ENCODE measurements around the gene SLC22A14.

SLC22A14 gene

GRCh38 chr3:38251197-38251596 is 30.9 kb upstream of the SLC22A14 start:
- Histone ChIP-seq H3K27ac (no peak overlapping the region), H3K36me3 (ENCODE audit: insufficient read depth, low read length) (peaks cover 17% of the 10 kb centered on the region; the same call in 1 of the 2 replicates), H3K4me3 (no peak overlapping the region), H3K9me3 (ENCODE audit: low read depth, low read length) (no peaks in the 10 kb centered on the region), H3K9ac (ENCODE audit: insufficient read length) (no peak overlapping the region)
- TF ChIP-seq EZH2 (IDR thresholded peaks at IDR 0.05) (no peak), FOXP2 (optimal IDR thresholded peaks at IDR 0.05; ENCODE audit: control extremely low read depth, extremely low read length, insufficient read depth) (no peak), POLR2AphosphoS5 (IDR thresholded peaks at IDR 0.05; ENCODE audit: borderline replicate concordance, low read depth, low read length) (no peak)
- no peak for DNase-seq (ENCODE audit: low read depth, low spot score)

- Histone ChIP-seq H3K9me3 (ENCODE audit: low read depth, low read length) (no peaks in the 10 kb centered on the region), H3K4me3 (no peak overlapping the region), H3K36me3 (ENCODE audit: insufficient read depth, low read length) (peaks cover 15% of the 10 kb centered on the region; the same call in 1 of the 2 replicates), H3K9ac (ENCODE audit: insufficient read length) (no peak overlapping the region), H3K27ac (no peak overlapping the region)
- TF ChIP-seq FOXP2 (optimal IDR thresholded peaks at IDR 0.05; ENCODE audit: control extremely low read depth, extremely low read length, insufficient read depth) (no peak), POLR2AphosphoS5 (IDR thresholded peaks at IDR 0.05; ENCODE audit: borderline replicate concordance, low read depth, low read length) (no peak), EZH2 (IDR thresholded peaks at IDR 0.05) (no peak)
- DNase-seq (ENCODE audit: low read depth, low spot score): no peak
These were observed 28.4 kb upstream of the SLC22A14 start for GRCh38 chr3:38253704-38254103.

- no peak for DNase-seq (ENCODE audit: low read depth, low spot score)
- Histone ChIP-seq H3K9me3 (ENCODE audit: low read depth, low read length) (no peaks in the 10 kb centered on the region), H3K4me3 (no peak overlapping the region), H3K27ac (no peak overlapping the region), H3K9ac (ENCODE audit: insufficient read length) (no peak overlapping the region), H3K36me3 (ENCODE audit: insufficient read depth, low read length) (peaks cover 15% of the 10 kb centered on the region; the same call in 1 of the 2 replicates)
- TF ChIP-seq POLR2AphosphoS5 (IDR thresholded peaks at IDR 0.05; ENCODE audit: borderline replicate concordance, low read depth, low read length): no peak
These were observed 27.2 kb upstream of the SLC22A14 start for GRCh38 chr3:38254872-38255271.

GRCh38 chr3:38255627-38256026 is 26.5 kb upstream of the SLC22A14 start:
- no peak for TF ChIP-seq POLR2AphosphoS5 (IDR thresholded peaks at IDR 0.05; ENCODE audit: borderline replicate concordance, low read depth, low read length)
- H3K9ac ChIP-seq (ENCODE audit: insufficient read length): no peak overlapping the region
- H3K36me3 ChIP-seq (ENCODE audit: insufficient read depth, low read length): peaks cover 15% of the 10 kb centered on the region; the same call in 1 of the 2 replicates
- no peaks in the 10 kb centered on the region for H3K9me3 ChIP-seq (ENCODE audit: low read depth, low read length)
- no peak overlapping the region for H3K27ac ChIP-seq
- H3K4me3 ChIP-seq: no peak overlapping the region
- no peak for DNase-seq (ENCODE audit: low read depth, low spot score)

GRCh38 chr3:38257583-38257982 is 24.5 kb upstream of the SLC22A14 start:
- Histone ChIP-seq H3K9ac (ENCODE audit: insufficient read length) (no peak overlapping the region), H3K36me3 (ENCODE audit: insufficient read depth, low read length) (peaks cover 5% of the 10 kb centered on the region; the same call in 1 of the 2 replicates), H3K9me3 (ENCODE audit: low read depth, low read length) (no peaks in the 10 kb centered on the region), H3K4me3 (no peak overlapping the region), H3K27ac (no peak overlapping the region)
- DNase-seq (ENCODE audit: low read depth, low spot score): no peak
- no peak for TF ChIP-seq FOXP2 (optimal IDR thresholded peaks at IDR 0.05; ENCODE audit: control extremely low read depth, extremely low read length, insufficient read depth)
- TF ChIP-seq POLR2AphosphoS5 (IDR thresholded peaks at IDR 0.05; ENCODE audit: borderline replicate concordance, low read depth, low read length): no peak
- no peak for TF ChIP-seq EZH2 (IDR thresholded peaks at IDR 0.05)

- TF ChIP-seq FOXP2 (optimal IDR thresholded peaks at IDR 0.05; ENCODE audit: control extremely low read depth, extremely low read length, insufficient read depth) (no peak), POLR2AphosphoS5 (IDR thresholded peaks at IDR 0.05; ENCODE audit: borderline replicate concordance, low read depth, low read length) (no peak)
- H3K9ac ChIP-seq (ENCODE audit: insufficient read length): no peak overlapping the region
- no peak overlapping the region for H3K27ac ChIP-seq
- H3K4me3 ChIP-seq: no peak overlapping the region
- no peaks in the 10 kb centered on the region; the same call in 1 of the 2 replicates for H3K36me3 ChIP-seq (ENCODE audit: insufficient read depth, low read length)
- no peaks in the 10 kb centered on the region for H3K9me3 ChIP-seq (ENCODE audit: low read depth, low read length)
- no peak for DNase-seq (ENCODE audit: low read depth, low spot score)
These were observed 21.6 kb upstream of the SLC22A14 start for GRCh38 chr3:38260474-38260873.

- Histone ChIP-seq H3K9me3 (ENCODE audit: low read depth, low read length) (no peaks in the 10 kb centered on the region), H3K36me3 (ENCODE audit: insufficient read depth, low read length) (no peaks in the 10 kb centered on the region), H3K27ac (no peak overlapping the region), H3K9ac (ENCODE audit: insufficient read length) (no peak overlapping the region), H3K4me3 (no peak overlapping the region)
- DNase-seq (ENCODE audit: low read depth, low spot score): no peak
- TF ChIP-seq EZH2 (IDR thresholded peaks at IDR 0.05) (no peak), POLR2AphosphoS5 (IDR thresholded peaks at IDR 0.05; ENCODE audit: borderline replicate concordance, low read depth, low read length) (no peak), FOXP2 (optimal IDR thresholded peaks at IDR 0.05; ENCODE audit: control extremely low read depth, extremely low read length, insufficient read depth) (no peak)
These were observed 17.7 kb upstream of the SLC22A14 start for GRCh38 chr3:38264353-38264771.

GRCh38 chr3:38264779-38265178 is 17.3 kb upstream of the SLC22A14 start:
- Histone ChIP-seq H3K4me3 (no peak overlapping the region), H3K27ac (no peak overlapping the region), H3K9ac (ENCODE audit: insufficient read length) (no peak overlapping the region), H3K9me3 (ENCODE audit: low read depth, low read length) (no peaks in the 10 kb centered on the region), H3K36me3 (ENCODE audit: insufficient read depth, low read length) (no peaks in the 10 kb centered on the region)
- DNase-seq (ENCODE audit: low read depth, low spot score): no peak
- TF ChIP-seq EZH2 (IDR thresholded peaks at IDR 0.05): no peak
- no peak for TF ChIP-seq POLR2AphosphoS5 (IDR thresholded peaks at IDR 0.05; ENCODE audit: borderline replicate concordance, low read depth, low read length)
- TF ChIP-seq FOXP2 (optimal IDR thresholded peaks at IDR 0.05; ENCODE audit: control extremely low read depth, extremely low read length, insufficient read depth): no peak

- DNase-seq (ENCODE audit: low read depth, low spot score): no peak
- H3K36me3 ChIP-seq (ENCODE audit: insufficient read depth, low read length): no peaks in the 10 kb centered on the region
- TF ChIP-seq FOXP2 (optimal IDR thresholded peaks at IDR 0.05; ENCODE audit: control extremely low read depth, extremely low read length, insufficient read depth) (no peak), EZH2 (IDR thresholded peaks at IDR 0.05) (no peak), POLR2AphosphoS5 (IDR thresholded peaks at IDR 0.05; ENCODE audit: borderline replicate concordance, low read depth, low read length) (no peak)
- H3K9ac ChIP-seq (ENCODE audit: insufficient read length): no peak within 1 kb of the TSS
- no peak within 1 kb of the TSS for H3K4me3 ChIP-seq
- no peak within 1 kb of the TSS for H3K27ac ChIP-seq
- H3K9me3 ChIP-seq (ENCODE audit: low read depth, low read length): no peaks in the 10 kb centered on the region
These were observed 16.3 kb upstream of the SLC22A14 start, which contains the start of gene SLC22A13 for GRCh38 chr3:38265604-38266307. SLC22A13 (plus strand) TSS chr3:38265812; CDS start chr3:38265861, 49 bp downstream.

All from SK-N-MC (cell line).